ENCODE measurements around the gene UBE2H.
"Not testable (repeated sequence)": the region's sequence is repeated elsewhere in the genome, so short reads cannot be mapped to it uniquely, and the experiment has no call there.

Gene UBE2H

DNA sequence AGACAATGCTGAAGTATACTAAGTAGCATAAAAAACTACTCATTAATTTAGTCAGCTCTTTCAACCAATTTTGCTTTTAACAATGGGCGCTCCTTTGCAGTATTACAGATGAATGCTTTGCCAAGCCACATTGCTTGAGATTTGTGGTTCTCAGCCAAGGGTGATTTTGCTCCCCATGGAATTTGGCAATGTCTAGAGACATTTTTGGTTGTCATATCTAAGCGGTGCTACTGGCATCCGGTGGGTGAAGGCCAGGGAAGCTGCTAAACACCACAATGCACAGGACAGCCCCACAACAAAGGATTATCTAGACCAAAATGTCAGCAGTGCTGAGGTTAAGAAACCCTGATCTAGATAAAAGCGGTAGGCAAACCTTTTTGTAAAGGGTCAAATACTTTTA is 112.0 kb downstream of the UBE2H start:
- no peak for DNase-seq

DNA sequence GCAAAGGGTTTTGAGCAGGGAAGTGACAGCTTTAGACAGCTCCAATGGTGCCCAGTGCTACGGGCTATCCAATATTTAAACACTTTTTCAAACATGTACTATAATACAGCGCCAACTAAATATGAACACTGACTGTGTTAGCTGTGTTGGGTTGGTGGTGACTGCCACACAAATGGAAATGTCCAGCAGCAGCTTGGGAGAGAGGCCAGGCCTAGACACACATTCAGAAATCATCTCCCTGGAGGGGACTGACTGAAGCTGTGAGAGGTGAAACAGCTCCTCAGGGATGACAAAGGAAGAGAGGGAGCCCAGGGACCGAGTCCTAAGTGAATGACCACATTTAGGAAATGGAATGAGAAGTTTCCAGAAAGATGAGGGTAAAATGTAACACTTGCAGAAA is 115.8 kb downstream of the UBE2H start:
- no peak for DNase-seq

DNA sequence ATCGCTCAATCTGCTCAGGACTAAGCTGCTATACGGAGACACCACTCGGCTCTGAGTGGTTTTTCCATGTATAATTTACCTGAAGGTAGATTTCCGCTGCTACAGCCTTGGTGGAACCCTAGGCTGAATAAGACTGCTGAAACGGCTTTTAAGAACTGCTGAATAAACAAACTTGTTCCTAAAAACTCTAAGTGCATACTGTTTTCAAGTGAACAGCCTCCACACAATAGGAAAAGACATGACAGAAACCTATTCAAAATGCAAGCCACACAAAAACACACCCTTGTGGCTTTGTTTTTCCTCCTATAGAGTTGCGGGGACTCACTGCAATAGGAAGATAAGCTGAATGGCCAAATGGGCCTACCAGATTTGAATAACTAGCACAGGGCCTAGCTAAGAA is 117.2 kb downstream of the UBE2H start:
- DNase-seq: no peak

DNA sequence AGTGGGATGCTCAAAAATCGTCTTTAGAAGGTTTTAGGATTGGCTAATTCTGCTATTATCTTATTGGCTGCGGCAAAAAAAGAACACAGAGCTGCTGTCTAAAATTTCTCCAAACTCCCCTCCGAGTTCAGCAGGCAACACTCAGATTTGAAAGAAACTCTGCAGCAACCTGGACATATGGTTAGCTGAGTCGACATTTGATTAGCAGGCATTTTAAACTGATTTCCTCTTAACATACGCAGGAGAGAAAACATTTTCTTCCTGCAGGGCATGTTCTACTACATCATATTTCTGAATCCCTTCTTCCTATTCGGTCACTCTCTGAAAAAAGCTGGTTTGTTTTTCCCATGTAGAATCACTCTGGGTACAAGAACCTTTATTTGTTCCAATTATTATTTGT is 119.4 kb downstream of the UBE2H start:
- DNase-seq: not testable (repeated sequence)

DNA sequence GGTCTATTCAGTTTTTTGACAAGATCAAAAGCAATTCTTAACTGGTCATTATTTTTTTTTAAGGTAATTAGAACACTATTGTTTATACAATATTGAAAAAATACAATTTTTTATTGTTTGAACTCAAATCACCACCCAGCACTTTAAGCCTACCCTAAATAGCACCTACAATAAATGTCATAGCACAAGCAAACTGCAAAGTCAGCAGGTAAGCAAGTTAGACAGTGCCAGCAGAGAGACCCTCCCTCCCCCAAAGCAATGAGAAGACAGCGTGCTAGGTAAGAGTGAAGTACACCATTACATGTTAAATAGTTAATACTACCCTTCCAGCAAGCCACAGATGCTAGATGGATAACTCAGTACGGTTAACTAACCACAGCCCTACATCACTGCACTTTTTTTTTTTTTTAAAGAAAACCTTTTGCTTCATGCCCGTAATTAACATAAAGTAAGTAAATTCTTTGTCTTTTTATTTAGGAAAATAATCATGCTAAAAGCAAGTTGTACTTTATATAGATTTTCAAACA is 120.0 kb downstream of the UBE2H start:
- DNase-seq: no peak

DNA sequence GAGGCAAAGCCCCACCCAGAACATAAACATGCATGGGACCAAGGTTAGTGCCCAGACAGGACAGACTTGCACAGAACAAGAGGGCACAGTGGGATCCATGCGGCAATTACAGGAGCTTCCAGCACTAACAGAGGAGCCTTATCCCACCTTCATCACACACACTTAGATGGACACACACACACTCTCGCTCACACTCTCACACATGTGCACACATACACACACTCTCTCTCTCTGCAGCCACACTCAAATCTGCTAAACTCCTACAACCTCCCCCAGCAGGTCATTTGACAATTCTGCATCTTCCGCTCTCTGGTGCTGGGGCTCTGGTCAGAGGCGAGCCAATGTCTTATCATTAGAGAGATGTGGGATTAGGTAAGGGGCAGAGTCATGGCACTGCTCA is 120.5 kb downstream of the UBE2H start:
- no peak for DNase-seq

DNA sequence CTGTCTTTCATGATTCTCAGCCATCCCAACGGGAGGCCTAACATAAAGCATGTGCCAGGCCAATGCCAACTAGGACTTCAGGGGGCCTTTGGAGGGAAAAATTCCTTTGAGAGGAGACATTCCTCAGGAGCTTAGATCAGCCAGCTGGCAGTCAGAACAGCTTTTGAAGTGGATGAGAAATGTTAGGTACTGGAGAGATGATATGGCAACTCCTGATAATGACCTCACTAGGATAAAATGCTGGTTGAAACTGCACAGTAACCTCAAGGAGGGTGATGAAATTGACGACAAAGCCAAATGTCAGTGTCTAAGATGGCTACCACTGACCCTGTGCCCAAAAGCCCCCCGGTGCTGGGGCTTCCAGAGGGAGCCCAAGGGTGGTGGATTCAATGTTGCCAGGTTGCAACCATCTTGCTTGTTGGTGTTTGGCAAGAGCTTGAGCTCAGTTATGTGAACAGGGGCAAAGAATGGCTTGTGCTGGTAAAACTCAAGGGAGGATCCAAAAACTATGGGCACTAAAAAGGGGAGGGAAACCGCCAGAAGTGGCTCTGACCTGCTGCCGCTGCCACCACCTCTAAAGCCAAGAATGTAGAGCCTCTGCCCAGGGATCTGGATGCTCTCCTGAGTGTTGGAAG is 121.2 kb downstream of the UBE2H start:
- no peak for DNase-seq

DNA sequence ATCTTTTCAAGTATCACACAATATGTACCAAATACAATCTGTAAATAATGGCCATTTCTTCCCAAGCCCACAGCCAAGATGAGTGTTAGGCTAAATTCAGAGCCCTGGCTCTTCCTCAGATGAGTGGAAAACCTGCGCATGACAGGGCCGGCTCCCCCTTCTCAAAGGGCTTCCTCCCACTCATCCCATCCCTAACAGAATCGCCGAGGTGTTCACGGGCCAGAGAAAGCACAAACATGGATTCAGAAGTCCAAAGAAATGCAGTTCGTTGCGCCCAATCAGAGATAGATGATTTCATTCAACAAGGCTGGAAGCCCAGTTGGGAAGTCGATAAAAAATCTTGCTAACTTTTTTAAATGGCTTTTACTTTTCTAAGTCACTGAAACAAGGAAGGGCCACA is 121.8 kb downstream of the UBE2H start:
- no peak for DNase-seq

DNA sequence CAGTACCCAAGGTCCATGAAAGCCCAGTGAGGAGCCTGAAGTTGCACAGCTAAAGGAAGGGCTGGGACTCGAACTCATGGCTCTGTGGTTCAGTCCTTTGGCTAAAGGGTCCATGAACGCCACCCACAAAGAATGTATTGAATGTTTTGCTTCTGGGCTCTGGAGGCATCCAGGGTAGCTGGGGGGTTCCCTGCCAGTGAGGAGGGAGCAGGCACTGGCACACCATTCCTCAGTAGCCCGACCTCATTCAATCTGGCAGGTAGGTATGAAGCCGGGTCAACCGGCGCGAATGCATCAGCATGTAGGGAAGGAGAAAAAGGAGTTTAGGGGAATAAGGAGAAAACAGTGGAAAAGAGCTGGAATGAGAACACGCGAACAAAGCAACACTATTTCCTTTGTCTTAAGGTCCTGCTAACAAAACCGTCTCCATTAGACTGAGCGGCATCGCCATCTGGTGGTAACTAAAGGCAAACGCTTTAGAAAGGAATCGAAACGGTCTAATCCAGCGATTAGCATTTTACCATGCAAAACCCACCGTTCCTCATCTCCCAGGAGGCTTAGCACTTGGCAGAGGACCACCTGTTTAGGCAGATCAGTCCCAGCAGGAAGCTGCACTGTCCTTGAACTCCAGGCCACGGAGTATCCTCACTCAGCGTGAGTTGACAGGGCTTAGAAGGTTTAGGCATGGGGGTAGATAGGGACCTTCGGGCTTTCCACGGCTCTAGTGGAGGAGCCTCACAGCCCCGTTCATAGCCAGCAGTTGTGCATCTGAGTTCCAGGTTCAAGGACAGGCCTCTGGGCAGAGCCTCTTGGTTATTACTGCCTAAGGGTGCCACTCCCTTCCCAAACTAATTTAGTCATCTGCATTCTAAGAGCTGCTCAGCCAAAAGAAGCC is 122.8 kb downstream of the UBE2H start:
- peak; percentile 90 for DNase-seq

DNA sequence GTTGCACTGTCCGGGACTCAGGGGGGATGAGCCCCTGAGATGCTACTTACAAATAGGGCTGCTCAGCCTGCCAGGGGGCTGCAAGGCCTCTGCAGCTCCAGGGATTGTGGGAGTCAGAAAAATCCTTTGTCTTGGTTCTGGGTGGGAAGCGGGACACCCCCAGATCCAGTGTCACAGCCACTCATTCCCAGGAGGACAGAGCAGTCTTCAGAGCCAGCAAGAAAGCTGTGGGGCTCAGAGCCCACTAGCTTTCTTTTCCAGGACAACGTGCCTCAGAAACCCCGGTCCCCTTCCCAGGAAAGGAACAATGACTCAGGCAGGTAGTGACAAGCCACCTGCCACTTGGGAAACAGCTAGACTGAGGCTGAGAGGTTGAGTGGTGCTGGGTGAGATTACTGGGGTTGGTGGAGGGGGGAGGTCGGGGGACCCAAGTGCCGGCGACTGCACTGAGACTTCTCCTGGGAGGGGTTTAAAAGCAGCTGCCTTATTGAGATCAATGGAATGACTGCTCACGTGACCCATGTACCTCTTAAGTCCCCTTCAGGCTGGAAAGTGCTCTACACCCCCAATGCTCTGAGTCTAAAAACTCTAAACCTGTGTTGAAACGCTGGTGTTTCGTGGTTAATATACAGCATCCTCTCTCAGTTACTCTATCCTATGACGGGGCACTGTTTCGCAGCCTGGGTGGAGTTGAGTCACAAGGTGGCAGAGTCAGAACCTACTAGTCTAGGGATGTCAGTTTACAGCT is 123.6 kb downstream of the UBE2H start:
- no peak for DNase-seq

DNA sequence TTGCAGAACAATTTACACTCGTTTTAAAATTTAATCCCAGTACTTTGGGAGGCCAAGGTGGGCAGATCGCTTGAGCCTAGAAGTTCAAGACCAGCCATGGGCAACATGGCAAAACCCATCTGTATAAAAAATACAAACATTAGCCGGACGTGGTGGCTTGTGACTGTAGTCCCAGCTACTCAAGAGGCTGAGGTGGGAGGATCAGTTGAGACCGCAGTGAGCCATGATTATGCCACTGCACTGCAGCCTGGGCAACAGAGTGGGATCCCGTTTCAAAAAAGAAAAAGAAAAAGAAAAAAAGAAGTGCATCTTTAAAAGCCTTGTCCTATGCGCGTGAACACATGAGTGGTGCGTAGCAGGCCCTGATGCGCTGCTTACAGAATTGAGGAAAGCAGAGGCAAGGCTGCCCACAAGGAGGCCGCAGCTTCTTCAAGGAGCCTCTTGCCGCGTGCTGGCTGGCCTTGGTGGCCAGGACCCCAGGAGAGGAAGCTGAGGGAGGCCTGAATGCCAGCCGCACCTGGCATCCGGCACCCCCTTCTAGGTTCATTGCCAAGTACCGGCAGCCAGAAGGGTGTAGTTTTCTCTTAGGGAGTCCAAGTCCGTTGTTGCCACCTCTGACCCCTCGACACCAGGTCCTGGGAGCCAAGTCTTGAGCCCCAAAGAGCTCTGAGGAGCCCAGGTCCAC is 124.5 kb downstream of the UBE2H start:
- no peak for DNase-seq

DNA sequence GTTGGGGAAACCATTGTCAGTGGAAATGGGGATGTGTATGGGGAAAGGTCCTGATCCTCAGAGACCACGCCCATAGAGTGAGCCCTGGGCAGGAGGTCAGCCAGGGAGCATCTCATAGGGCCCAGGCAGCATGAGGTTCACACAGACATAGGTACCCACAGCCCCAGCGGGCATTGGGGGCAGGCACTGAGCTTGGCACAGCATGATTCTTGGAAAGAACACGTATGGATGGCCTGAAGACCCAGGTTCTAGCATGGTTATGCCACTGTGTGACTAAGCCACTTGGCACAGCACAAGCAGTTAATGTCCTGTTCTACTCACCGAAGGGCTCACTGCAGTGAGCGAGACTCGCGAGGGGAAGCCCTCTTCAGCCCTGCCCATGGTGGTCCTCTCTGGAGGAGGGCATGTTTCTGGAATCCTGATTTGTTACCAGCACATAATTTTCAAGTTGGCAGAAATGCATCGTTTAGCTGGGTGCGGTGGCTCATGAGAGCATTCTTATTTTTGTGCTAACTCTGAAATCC is 125.2 kb downstream of the UBE2H start:
- no peak for DNase-seq

DNA sequence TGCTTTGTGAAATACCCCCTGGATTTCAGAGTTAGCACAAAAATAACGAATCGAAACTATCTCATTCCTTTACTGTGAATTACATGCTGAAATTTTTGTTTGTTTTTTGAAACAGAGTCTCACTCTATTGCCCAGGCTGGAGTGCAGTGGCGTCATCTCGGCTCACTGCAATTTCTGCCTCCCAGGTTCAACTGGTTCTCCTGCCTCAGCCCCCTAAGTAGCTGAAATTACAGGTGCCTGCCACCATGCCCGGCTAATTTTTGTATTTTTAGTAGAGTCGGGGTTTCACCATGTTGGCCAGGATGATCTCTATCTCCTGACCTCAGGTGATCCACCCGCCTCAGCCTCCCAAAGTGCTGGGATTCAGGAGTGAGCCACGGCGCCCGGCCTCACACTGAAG is 125.9 kb downstream of the UBE2H start:
- not testable (repeated sequence) for DNase-seq

DNA sequence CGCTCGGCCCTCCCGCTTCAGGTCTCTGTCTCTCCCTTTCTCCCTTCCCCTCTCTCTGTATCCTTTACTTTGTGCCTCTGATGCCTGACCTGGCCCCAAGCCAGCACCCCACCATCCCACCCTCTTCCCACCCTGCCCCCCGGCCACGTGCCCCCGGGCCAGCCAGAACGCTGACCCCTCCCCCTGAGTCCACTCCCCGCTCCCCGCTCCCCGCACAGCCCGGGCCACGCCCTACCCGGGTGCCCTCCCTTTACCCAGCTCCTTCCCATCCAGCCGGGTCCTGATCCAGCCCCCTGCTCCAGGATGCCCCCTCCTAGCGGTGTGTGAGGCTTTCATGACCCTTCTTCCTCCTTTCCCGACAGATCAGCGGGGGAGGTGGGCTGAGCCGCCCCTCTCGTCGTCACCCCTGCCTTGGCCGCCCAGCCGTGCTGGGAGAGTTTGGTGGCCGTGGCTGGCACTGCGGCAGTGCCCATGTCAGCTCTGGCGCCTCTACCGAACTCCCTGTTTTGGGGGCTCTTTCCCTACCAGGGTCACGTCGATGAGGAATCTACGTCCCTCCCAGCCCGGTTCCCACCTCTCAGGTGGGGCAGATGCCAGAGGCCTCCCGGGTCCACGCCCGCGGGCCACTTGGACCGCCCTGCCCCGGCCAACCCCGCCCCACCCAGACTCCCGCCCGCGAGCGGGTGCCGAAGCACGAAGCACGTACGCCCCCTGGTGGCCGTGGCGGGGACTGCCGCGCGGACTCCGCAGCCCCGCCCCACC is 127.4 kb downstream of the UBE2H start:
- peak; percentile 89 for DNase-seq

DNA sequence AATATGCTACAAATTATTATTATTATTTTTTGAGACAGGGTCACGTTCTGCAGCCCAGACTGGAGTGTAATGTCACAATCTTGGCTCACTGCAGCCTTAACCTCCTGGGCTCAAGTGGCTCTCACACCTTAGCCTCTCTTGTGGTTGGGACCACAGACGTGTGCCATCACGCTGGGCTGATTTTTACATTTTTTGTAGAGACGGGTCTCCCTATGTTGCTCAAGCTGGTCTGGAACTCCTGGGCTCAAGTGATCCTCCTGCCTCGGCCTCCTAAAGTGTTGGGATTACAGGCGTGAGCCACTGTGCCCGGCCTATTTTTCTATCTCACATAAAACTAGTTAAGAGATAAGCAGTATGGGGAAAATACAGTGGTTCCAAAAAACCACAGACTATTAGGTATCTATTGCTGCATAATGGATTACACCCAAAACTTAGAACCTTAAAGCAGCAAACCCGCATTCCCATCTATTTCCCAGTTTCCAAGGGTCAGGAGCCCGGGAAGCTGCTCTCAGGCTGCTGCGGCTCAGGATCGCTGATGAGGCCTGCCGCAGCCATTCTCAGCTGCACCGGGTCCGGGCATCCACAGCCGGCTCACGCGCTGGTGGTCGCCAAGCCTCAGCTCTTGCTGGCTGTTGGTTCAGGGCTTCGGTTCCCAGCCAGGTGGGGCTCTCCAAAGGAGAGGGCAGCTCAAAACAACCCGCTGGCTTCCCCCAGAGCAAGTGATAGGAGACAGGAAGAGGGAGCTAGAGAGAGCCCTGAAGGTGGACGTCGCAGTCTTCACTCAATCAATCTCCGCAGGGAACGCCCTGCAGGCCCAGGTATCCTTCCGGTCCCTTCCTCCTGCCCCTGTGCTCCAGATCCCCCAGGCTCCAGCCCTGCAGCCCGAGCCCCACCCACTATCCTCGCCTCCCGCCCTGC is 128.2 kb downstream of the UBE2H start:
- DNase-seq: peak; percentile 89

DNA sequence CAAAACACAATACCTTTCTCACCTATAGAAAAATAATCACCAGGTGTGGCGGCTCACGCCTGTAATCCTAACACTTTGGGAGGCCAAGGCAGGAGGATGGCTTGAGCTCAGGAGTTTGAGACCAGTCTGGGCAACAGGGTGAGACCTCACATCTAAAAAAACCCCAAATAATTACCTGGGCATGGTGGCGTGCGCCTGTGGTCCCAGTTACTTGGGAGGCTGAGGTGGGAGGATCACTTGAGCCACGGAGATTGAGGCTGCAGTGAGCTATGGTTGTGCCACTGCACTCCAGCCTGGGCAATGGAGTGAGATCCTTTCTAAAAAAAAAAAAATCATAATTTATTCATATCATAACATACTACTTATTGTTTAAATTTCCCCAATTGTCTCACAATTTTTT is 129.6 kb downstream of the UBE2H start:
- DNase-seq: not testable (repeated sequence)

DNA sequence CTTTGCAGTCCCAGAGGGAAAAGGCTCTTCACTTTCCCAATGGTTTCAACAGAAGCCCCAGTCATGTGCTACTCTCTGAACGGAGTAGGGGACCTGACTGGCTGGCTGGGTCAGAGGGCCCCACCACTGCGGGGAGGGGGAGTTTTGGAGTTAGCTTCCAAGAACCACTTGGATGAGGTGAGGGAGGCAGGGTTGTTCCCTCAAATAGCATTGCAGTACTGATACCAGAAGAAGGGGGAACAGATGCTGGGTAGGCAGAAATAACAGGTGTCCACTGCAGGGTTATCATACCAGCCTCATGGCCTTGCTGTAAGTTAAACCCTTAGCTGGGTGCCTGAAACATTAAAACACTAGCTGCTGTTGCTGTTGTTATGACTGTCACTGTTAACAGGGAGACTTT is 131.3 kb downstream of the UBE2H start:
- DNase-seq: no peak

DNA sequence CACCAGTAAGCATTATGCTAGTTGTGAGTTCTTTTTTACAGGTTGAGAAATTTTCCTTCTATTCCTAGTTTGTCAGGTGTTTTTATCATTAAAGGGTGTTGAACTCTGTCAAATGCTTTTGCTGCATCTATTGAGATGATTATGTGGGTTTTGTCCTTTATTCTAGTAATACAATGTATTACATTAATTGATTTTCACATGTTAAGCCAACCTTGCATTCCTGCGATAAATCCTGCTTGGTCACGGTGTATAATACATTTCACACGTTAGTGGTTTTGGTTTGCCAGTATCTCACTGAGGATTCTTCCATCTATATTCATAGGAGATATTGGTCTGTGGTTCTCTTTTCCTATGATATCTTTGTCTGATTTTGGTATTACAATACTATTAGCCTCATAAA is 136.0 kb downstream of the UBE2H start:
- no peak for DNase-seq

DNA sequence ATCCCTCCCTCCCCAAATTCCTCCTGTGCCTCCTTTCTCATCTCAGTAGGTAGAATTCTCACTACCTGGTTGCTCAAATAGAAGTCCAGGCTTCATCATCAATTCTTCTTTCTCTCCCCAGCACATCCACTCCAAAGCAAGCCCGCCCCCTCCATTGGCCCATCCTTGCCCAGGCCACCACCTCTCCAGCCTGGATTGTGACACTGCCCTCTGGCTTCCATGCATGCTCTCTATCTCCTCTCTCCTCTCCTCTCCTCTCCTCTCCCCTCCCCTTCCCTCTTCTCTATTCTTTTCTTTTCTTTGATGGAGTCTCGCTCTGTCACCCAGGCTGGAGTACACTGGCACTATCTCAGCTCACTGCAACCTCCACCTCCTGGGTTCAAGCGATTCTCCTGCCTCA is 144.9 kb downstream of the UBE2H start:
- DNase-seq: no peak

DNA sequence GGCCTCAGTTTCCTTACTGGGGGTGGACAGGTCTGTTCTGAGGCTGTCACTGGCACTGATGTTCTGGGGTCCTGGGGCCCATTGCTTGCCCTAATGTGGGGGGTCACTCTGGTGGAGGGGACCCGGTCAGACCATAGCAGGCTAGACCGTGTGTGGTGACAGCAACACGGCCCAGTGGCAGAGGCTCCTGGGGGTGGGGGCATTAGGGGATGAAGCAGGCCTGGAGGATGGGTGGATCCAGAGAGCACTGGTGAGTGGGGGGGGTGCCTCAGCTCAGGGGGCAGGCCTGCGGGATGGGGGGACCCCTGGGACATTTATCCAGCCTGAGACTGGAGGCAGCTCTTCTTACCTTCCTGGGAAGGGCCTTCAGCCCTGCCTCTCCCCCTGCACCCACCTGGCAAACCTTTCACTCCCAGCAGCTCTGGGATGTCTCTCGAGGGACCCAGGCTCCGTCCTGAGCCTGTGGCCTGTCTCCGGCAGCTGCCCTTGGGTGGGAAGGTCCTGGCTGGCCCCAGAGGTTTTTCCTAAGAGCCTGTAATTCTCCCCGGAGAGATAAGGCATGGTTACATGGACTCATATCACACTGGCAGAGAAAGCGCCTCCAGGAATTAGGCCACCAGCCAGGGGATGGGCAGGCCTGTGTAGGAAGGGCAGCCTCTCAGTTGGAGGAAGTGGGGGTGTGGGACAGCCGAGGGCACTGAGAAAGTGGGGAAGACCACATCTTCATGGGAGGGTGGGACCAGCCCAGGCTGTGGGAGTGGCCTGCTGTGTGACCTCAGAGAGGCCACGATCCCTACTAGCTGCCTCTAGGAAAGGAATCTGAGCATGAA is 147.7 kb downstream of the UBE2H start:
- no peak for DNase-seq
